Thyroid gland (tissue), 4 donors: ENCODE data around the gene PDCD2L. TPM values are rescaled to one million over a fixed set of nuclear protein-coding genes. Genes with fewer than 3 reads are reported as not detected.

Experiments
- DNase-seq, 2 donors: peaks; one replicate each; pipeline ENCODE4 v3.0.0-alpha.2; 2019
- H3K27ac ChIP-seq, 3 donors: fragments of 200-600 bp; sonication (generic); 1 replicate in 2 of 3; 2 replicates in 1 of 3; pipeline ENCODE4 v1.5.1; 2016 to 2019; ENCODE audit warnings: mild to moderate bottlenecking in 1 of 3, moderate library complexity in 1 of 3
- H3K27me3 ChIP-seq: fragments of 200-600 bp; sonication (generic); one replicate; pipeline ENCODE4 v1.5.1; 2019
- H3K36me3 ChIP-seq, 2 donors: fragments of 200-600 bp; sonication (generic); one replicate each; pipeline ENCODE4 v1.5.1; 2016 to 2019
- H3K4me1 ChIP-seq, 2 donors: fragments of 200-600 bp; sonication (generic); one replicate each; pipeline ENCODE4 v1.5.1; 2017 to 2019
- H3K4me3 ChIP-seq, 3 donors: fragments of 200-600 bp; sonication (generic); replicated peaks in 1 of 3; 1 replicate in 2 of 3; 2 replicates in 1 of 3; pipeline ENCODE4 v1.5.1; 2016; ENCODE audit warnings: mild to moderate bottlenecking in 1 of 3
- H3K9me3 ChIP-seq: fragments of 200-600 bp; sonication (generic); one replicate; pipeline ENCODE4 v1.5.1; 2017
- CTCF ChIP-seq, 6 experiments: fragments of 200-600 bp in 3 of 6; fragments of 450-650 bp in 3 of 6; sonication (generic) in 3 of 6; IDR thresholded peaks; one replicate each; pipeline ENCODE4 v1.5.1; 2016 to 2019; ENCODE audit warnings: antibody characterized with exemption in 6 of 6, mild to moderate bottlenecking in 2 of 6, inconsistent platforms in 1 of 6, moderate library complexity in 1 of 6
- POLR2A ChIP-seq, 2 donors: fragments of 450-650 bp; IDR thresholded peaks; one replicate each; pipeline ENCODE4 v1.6.1; 2017; ENCODE audit warnings: antibody characterized with exemption in 2 of 2, mild to moderate bottlenecking in 2 of 2, moderate library complexity in 1 of 2
- WGBS, 2 donors: methylation state at CpG; one replicate each; pipeline ENCODE4 v1.1.5; 2017; 5-methylcytosine and 5-hydroxymethylcytosine counted together
- intact Hi-C: fragments of 100-400 bp; cut with DNase I; formaldehyde crosslinking; loops from one replicate; pipeline ENCODE4 v1.15.1; 2023
- total RNA-seq, 4 donors: library from RNA; depleted of rRNA; stranded (reverse); fragments of >200 nt; gene quantifications; one replicate each; pipeline ENCODE4 v1.2.3, GENCODE V29; 2016

PDCD2L gene
- total RNA-seq, 4 donors from 2014 or later = 7.9 to 15.9 (median 11.8) TPM

- peaks cover 13 to 14% of the 10 kb centered on the region in 2 donors for H3K36me3 ChIP-seq
- H3K9me3 ChIP-seq = no peaks in the 10 kb centered on the region
- no peaks in the 10 kb centered on the region for H3K4me1 ChIP-seq
- H3K27ac ChIP-seq = no peak overlapping the region
- no peaks in the 10 kb centered on the region for H3K27me3 ChIP-seq
- TF ChIP-seq POLR2A (IDR thresholded peaks at IDR 0.05) (no peak), CTCF (IDR thresholded peaks at IDR 0.05) (no peak)
- 93% methylated on average over 10 of the region's 10 CpGs for WGBS, 2 donors
- no peak for DNase-seq
- intact Hi-C loops = no loop called here
- H3K4me3 ChIP-seq = no peak overlapping the region
Observed at GRCh38 chr19:34409189-34410164, 5.3 kb downstream of the PDCD2L start.

GRCh38 chr19:34411216-34411615 is 7.0 kb downstream of the PDCD2L start:
- intact Hi-C loops = no loop called here
- H3K4me3 ChIP-seq = no peak overlapping the region
- 97 to 98% methylated on average over 13 of the region's 13 CpGs for WGBS, 2 donors
- H3K27me3 ChIP-seq = no peaks in the 10 kb centered on the region
- no peak overlapping the region for H3K27ac ChIP-seq
- TF ChIP-seq CTCF (IDR thresholded peaks at IDR 0.05) (no peak), POLR2A (IDR thresholded peaks at IDR 0.05) (no peak)
- H3K9me3 ChIP-seq = no peaks in the 10 kb centered on the region
- DNase-seq = no peak
- no peaks in the 10 kb centered on the region for H3K4me1 ChIP-seq
- peaks cover 13 to 19% of the 10 kb centered on the region in 2 donors for H3K36me3 ChIP-seq

GRCh38 chr19:34416021-34416545 is 11.9 kb downstream of the PDCD2L start:
- Histone ChIP-seq H3K9me3 (no peaks in the 10 kb centered on the region), H3K27ac (no peak overlapping the region), H3K4me3 (no peak overlapping the region), H3K36me3 (peaks cover 0 to 12% of the 10 kb centered on the region in 2 donors), H3K4me1 (no peaks in the 10 kb centered on the region), H3K27me3 (no peaks in the 10 kb centered on the region)
- no peak for TF ChIP-seq POLR2A (IDR thresholded peaks at IDR 0.05)
- intact Hi-C loops = no loop called here
- 96 to 97% methylated on average over 7 of the region's 7 CpGs for WGBS, 2 donors
- no peak for DNase-seq

GRCh38 chr19:34418300-34418699 is 14.1 kb downstream of the PDCD2L start:
- Histone ChIP-seq H3K27ac (no peak overlapping the region), H3K4me1 (no peaks in the 10 kb centered on the region), H3K27me3 (no peaks in the 10 kb centered on the region), H3K4me3 (no peak overlapping the region), H3K9me3 (no peaks in the 10 kb centered on the region), H3K36me3 (peaks cover 0 to 12% of the 10 kb centered on the region in 2 donors)
- TF ChIP-seq CTCF (IDR thresholded peaks at IDR 0.05) (no peak), POLR2A (IDR thresholded peaks at IDR 0.05) (no peak)
- WGBS, 2 donors = 96 to 99% methylated on average over 4 of the region's 4 CpGs
- intact Hi-C loops = no loop called here
- DNase-seq = no peak

- no peaks in the 10 kb centered on the region for H3K36me3 ChIP-seq
- H3K9me3 ChIP-seq = no peaks in the 10 kb centered on the region
- intact Hi-C loops = no loop called here
- H3K4me3 ChIP-seq = no peak overlapping the region
- TF ChIP-seq CTCF (IDR thresholded peaks at IDR 0.05) (no peak), POLR2A (IDR thresholded peaks at IDR 0.05) (no peak)
- no peak for DNase-seq
- H3K4me1 ChIP-seq = peaks cover 9 to 14% of the 10 kb centered on the region in 2 donors
- 89% methylated on average over 7 to 8 of the region's 8 CpGs for WGBS, 2 donors
- H3K27ac ChIP-seq = no peak overlapping the region
- no peaks in the 10 kb centered on the region for H3K27me3 ChIP-seq
Observed at GRCh38 chr19:34426096-34426661, 22.0 kb downstream of the PDCD2L start.
